K562 (cell line): ENCODE data around the gene SLC37A4. TPM values are rescaled to one million over a fixed set of nuclear protein-coding genes. Genes with fewer than 3 reads are reported as not detected.
A peak's percentile ranks its signal among the peaks of the same experiment; 100 is the strongest.

ENCODE experiments used
- ATAC-seq: fragments of 200-7000 bp; cut with Tn5 transposase; 3 replicates; pipeline ENCODE4 v1.9.1; 2020; ENCODE audit warnings: moderate library complexity
- BruUV-seq: library from RNA; stranded (reverse); fragments of 400-500 nt; replicated peaks from 2 replicates; lab custom pipeline; 2021; lab: Mats Ljungman, UMichigan
- CTCF ChIA-PET: fragments of 300-600 bp; formaldehyde crosslinking; extraction: SDS; loops from one replicate; lab custom pipeline; 2021; ENCODE audit warnings: low intra/inter-chr PET ratio; lab: Yijun Ruan, JAX
- POLR2A ChIA-PET: fragments of 300-600, 350-650 bp; sonication (Branson Sonifier 250); formaldehyde crosslinking; extraction: SDS; loops from one replicate; lab custom pipeline; 2021; ENCODE audit warnings: antibody characterized with exemption, inconsistent platforms; lab: Yijun Ruan, JAX
- DNase-seq, 4 experiments: peaks; one replicate each; pipeline versions ENCODE4 v3.0.0 to v3.0.0-alpha.2; 2011 to 2018; ENCODE audit warnings: low spot score in 3 of 4, mixed read lengths in 3 of 4; ENCODE audit errors: extremely low read depth in 1 of 4
- FAIRE-seq: peaks from 2 replicates; lab custom pipeline; 2011; peaks lifted over from hg19 to GRCh38; lab: Jason Lieb, UNC
- H2AFZ ChIP-seq: 2 replicates; pipeline ENCODE4 v1.6.0; 2011; ENCODE audit warnings: low read depth, low read length, control low read depth, inconsistent platforms
- H3K27ac ChIP-seq: fragments of 200-600 bp; 3 replicates; pipeline ENCODE4 v1.8.0; 2011; ENCODE audit warnings: low read depth, mild to moderate bottlenecking, control low read depth, inconsistent platforms, low read length, moderate library complexity, mixed read lengths; ENCODE audit errors: extremely low read depth
- H3K27me3 ChIP-seq, 2 experiments: fragments of 300-600 bp in 1 of 2; 2 replicates in 1 of 2; 3 replicates in 1 of 2; pipeline versions ENCODE4 v1.6.0 to v1.8.0; 2011; ENCODE audit warnings: inconsistent platforms in 2 of 2, low read length in 2 of 2, mild to moderate bottlenecking in 1 of 2, mixed read lengths in 1 of 2, moderate library complexity in 1 of 2; ENCODE audit not compliant: control insufficient read depth in 2 of 2, insufficient read depth in 2 of 2
- H3K36me3 ChIP-seq: fragments of 300-600 bp; 3 replicates; pipeline ENCODE4 v1.8.0; 2011; ENCODE audit warnings: mild to moderate bottlenecking, low read length, inconsistent platforms; ENCODE audit not compliant: control insufficient read depth, insufficient read depth
- H3K4me1 ChIP-seq, 2 experiments: fragments of 200-600 bp in 1 of 2; replicated peaks in 1 of 2; 2 replicates in 1 of 2; 3 replicates in 1 of 2; pipeline versions ENCODE4 v1.5.1 to v1.8.0; 2011; ENCODE audit warnings: inconsistent platforms in 2 of 2, low read length in 2 of 2, mild to moderate bottlenecking in 1 of 2, mixed read lengths in 1 of 2, moderate library complexity in 1 of 2; ENCODE audit not compliant: control insufficient read depth in 2 of 2, insufficient read depth in 2 of 2
- H3K4me2 ChIP-seq: 2 replicates; pipeline ENCODE4 v1.6.1; 2011; ENCODE audit warnings: low read length, control low read depth, inconsistent platforms, mixed read lengths; ENCODE audit not compliant: insufficient read depth
- H3K4me3 ChIP-seq: fragments of 200-600 bp; sonication (generic), shearing (Covaris generic); 2 replicates; pipeline ENCODE4 v1.5.1; 2016; ENCODE audit warnings: control low read depth, inconsistent platforms
- H3K79me2 ChIP-seq: fragments of 200-600 bp; 3 replicates; pipeline ENCODE4 v1.8.0; 2011; ENCODE audit warnings: low read length, inconsistent platforms; ENCODE audit not compliant: control insufficient read depth, insufficient read depth
- H3K9ac ChIP-seq, 2 experiments: 2 replicates each; pipeline versions ENCODE4 v1.6.0 to v1.6.1; 2011; ENCODE audit warnings: low read depth in 2 of 2, low read length in 2 of 2, control low read depth in 1 of 2, inconsistent platforms in 1 of 2, mild to moderate bottlenecking in 1 of 2, mixed read lengths in 1 of 2; ENCODE audit not compliant: insufficient read depth in 1 of 2
- H3K9me1 ChIP-seq: one replicate; pipeline ENCODE4 v1.6.0; 2011; ENCODE audit warnings: inconsistent platforms, mild to moderate bottlenecking, low read length, moderate library complexity; ENCODE audit not compliant: control insufficient read depth, insufficient read depth
- H3K9me3 ChIP-seq: replicated peaks from 2 replicates; pipeline ENCODE4 v1.5.1; 2011; ENCODE audit warnings: low read depth, low read length, inconsistent platforms; ENCODE audit not compliant: control insufficient read depth, insufficient read depth
- H4K20me1 ChIP-seq: replicated peaks from 2 replicates; pipeline ENCODE4 v1.6.1; 2011; ENCODE audit warnings: low read length, inconsistent platforms, mixed read lengths; ENCODE audit not compliant: control insufficient read depth, insufficient read depth
- POLR3G ChIP-seq: IDR thresholded peaks from 2 replicates; pipeline ENCODE4 v1.6.1; 2011; ENCODE audit not compliant: insufficient read length, insufficient replicate concordance; ENCODE audit errors: extremely low read depth
- WGBS: fragments of 100-300 bp; shearing (Covaris generic); methylation state at CpG from one replicate; pipeline ENCODE4 v1.1.6; 2016; ENCODE audit warnings: low coverage, mixed read lengths; ENCODE audit not compliant: insufficient coverage; ENCODE audit errors: missing lambda C conversion rate; 5-methylcytosine and 5-hydroxymethylcytosine counted together
- in situ Hi-C: fragments of 300-500 bp; cut with MboI; formaldehyde crosslinking; loops from 4 replicates; pipeline ENCODE4 v1.15.0; 2018; ENCODE audit warnings: inconsistent platforms, mixed read lengths
- intact Hi-C: fragments of 100-400 bp; cut with micrococcal nuclease; formaldehyde crosslinking; loops from 2 replicates; pipeline ENCODE4 v1.14.2; 2022
- polyA plus RNA-seq, 8 experiments: library from polyadenylated mRNA; depleted of rRNA in 4 of 8; stranded (reverse) in 5 of 8; unstranded in 3 of 8; fragments of >200 nt; fragmentation: Nextera tagmentation in 2 of 8; fragmentation: Illumina TruSeq in 1 of 8; extraction: Ambion mirVana in 2 of 8; extraction: Trizol in 1 of 8; gene quantifications; 2 replicates each; pipeline versions ENCODE4 v1.2.1 to v1.2.3, GENCODE V29; 2011 to 2014; ENCODE audit warnings: inconsistent platforms in 1 of 8, missing spikeins in 1 of 8
- total RNA-seq, 7 experiments: library from RNA; depleted of rRNA in 6 of 7; stranded (reverse); fragments of >200 nt in 6 of 7; fragmentation: Illumina TruSeq in 2 of 7; extraction: Trizol in 2 of 7; gene quantifications; 2 replicates each; pipeline versions ENCODE4 v1.2.1 to v1.2.3, GENCODE V29; 2011 to 2021; ENCODE audit warnings: low replicate concordance in 1 of 7
- TF ChIP-seq, protein P1 (sequence below), 2 experiments: fragments of 450-650 bp in 1 of 2; sonication (generic) in 1 of 2; formaldehyde crosslinking in 1 of 2; IDR thresholded peaks; 2 replicates each; pipeline versions ENCODE4 v1.7.1 to v1.9.0; 2016 to 2022; ENCODE audit warnings: inconsistent platforms in 1 of 2, mild to moderate bottlenecking in 1 of 2, missing genetic modification reagents in 1 of 2
- TF ChIP-seq, protein P2 (sequence below), 2 experiments: fragments of 450-650 bp; conservative IDR thresholded peaks; 2 replicates each; pipeline ENCODE4 v1.6.1; 2017; ENCODE audit warnings: mild to moderate bottlenecking in 2 of 2, moderate library complexity in 2 of 2
- TF ChIP-seq, protein P3 (sequence below), 3 experiments: fragments of 200-800 bp in 1 of 3; fragments of 250-450 bp in 1 of 3; fragments of 450-650 bp in 1 of 3; sonication (Bioruptor Pico) in 1 of 3; sonication (Bioruptor generic) in 1 of 3; formaldehyde crosslinking in 1 of 3; IDR thresholded peaks; 2 replicates each; pipeline versions ENCODE4 v1.6.1 to v1.8.0; 2016 to 2022; ENCODE audit warnings: mild to moderate bottlenecking in 2 of 3, missing genetic modification characterization in 2 of 3, missing compliant biosample characterization in 1 of 3, moderate library complexity in 1 of 3

SLC37A4 gene
- total and polyA plus RNA-seq, 9 of the 15 experiments (the other 6 are each of a cell fraction or from before 2014, with no cell fraction given) = 24.7 to 73.9 (median 40.7) TPM

DNA sequence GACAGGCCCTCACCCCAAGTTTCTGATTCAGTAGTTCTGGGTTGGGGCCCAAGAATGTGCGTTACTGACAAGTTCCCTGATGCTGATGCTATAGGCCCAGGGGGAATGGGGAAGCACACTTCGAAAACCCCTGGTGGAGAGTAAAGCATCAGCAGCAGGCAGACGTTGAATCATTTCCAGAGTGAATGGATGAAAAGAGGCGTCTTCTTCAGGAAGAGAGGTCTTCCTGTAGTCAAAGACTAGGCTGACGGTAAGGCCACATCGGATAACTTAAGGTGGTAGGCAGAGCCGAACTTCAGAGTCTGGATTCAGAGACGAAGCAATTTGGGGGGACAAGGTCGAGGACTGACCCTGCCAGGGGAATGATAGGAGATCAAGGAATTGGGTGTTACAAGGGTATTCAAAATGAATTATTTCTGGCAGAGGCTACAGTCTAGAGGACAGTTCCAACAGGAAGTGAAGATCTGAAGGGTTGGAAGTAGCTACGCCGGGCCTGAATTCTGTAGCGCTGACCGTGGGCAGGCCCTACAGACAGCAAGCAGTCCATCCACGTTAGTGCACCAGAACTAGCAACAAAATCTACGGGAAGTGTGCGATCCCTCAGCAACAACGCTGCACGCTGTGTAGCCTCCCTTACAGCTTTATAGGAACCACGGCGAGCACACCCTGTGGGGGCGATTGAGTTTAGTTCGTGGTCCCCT is 33.6 kb downstream of the SLC37A4 start:
- intact Hi-C loops = no loop called here
- Histone ChIP-seq H3K27me3 (no peaks in the 10 kb centered on the region), H3K9me3 (no peaks in the 10 kb centered on the region), H4K20me1 (no peaks in the 10 kb centered on the region), H3K9me1 (no peaks in the 10 kb centered on the region), H3K4me2 (peak overlapping the region; percentile 100), H2AFZ (peak overlapping the region; percentile 90), H3K9ac (peak overlapping the region; percentile 77 to 90), H3K4me3 (peak overlapping the region; percentile 83), H3K4me1 (peaks cover 12 to 13% of the 10 kb centered on the region in 2 experiments; a peak in 4 of 5 replicates), H3K27ac (peak overlapping the region; percentile 73), H3K79me2 (peaks cover 30% of the 10 kb centered on the region), H3K36me3 (peaks cover 22% of the 10 kb centered on the region; the same call in 2 of the 3 replicates)
- CTCF ChIA-PET = no interaction called here
- POLR2A ChIA-PET = interaction anchor here (0.7 to 2.5 kb wide), 9 partner anchors 12 to 376 kb away, joined by 3 to 22 read pairs (median 4); partner anchors contain the start of genes RPS25 and TRAPPC4
- BruUV-seq = TSS peak; percentile 83
- in situ Hi-C loops = no loop called here
- 5% methylated on average over 22 of the region's 22 CpGs for WGBS
- FAIRE-seq (peak; percentile 71), ATAC-seq (peak; percentile 52), DNase-seq (peak; percentile 55 to 60 (median 58))
- TF ChIP-seq, protein P1, sequence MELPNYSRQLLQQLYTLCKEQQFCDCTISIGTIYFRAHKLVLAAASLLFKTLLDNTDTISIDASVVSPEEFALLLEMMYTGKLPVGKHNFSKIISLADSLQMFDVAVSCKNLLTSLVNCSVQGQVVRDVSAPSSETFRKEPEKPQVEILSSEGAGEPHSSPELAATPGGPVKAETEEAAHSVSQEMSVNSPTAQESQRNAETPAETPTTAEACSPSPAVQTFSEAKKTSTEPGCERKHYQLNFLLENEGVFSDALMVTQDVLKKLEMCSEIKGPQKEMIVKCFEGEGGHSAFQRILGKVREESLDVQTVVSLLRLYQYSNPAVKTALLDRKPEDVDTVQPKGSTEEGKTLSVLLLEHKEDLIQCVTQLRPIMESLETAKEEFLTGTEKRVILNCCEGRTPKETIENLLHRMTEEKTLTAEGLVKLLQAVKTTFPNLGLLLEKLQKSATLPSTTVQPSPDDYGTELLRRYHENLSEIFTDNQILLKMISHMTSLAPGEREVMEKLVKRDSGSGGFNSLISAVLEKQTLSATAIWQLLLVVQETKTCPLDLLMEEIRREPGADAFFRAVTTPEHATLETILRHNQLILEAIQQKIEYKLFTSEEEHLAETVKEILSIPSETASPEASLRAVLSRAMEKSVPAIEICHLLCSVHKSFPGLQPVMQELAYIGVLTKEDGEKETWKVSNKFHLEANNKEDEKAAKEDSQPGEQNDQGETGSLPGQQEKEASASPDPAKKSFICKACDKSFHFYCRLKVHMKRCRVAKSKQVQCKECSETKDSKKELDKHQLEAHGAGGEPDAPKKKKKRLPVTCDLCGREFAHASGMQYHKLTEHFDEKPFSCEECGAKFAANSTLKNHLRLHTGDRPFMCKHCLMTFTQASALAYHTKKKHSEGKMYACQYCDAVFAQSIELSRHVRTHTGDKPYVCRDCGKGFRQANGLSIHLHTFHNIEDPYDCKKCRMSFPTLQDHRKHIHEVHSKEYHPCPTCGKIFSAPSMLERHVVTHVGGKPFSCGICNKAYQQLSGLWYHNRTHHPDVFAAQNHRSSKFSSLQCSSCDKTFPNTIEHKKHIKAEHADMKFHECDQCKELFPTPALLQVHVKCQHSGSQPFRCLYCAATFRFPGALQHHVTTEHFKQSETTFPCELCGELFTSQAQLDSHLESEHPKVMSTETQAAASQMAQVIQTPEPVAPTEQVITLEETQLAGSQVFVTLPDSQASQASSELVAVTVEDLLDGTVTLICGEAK (IDR thresholded peaks at IDR 0.05) = peak; percentile 51; the same call in 1 of the 2 replicates
- TF ChIP-seq, protein P1 (CRISPR knock-in tag; IDR thresholded peaks at IDR 0.05) = no peak
- TF ChIP-seq POLR3G = no peak
- TF ChIP-seq, protein P2, sequence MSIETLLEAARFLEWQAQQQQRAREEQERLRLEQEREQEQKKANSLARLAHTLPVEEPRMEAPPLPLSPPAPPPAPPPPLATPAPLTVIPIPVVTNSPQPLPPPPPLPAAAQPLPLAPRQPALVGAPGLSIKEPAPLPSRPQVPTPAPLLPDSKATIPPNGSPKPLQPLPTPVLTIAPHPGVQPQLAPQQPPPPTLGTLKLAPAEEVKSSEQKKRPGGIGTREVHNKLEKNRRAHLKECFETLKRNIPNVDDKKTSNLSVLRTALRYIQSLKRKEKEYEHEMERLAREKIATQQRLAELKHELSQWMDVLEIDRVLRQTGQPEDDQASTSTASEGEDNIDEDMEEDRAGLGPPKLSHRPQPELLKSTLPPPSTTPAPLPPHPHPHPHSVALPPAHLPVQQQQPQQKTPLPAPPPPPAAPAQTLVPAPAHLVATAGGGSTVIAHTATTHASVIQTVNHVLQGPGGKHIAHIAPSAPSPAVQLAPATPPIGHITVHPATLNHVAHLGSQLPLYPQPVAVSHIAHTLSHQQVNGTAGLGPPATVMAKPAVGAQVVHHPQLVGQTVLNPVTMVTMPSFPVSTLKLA (conservative IDR thresholded peaks at IDR 0.05) = 0 out of 4 replicates have a peak, but pooled peaks of 1 of the 2 experiments have one; percentile 8
- TF ChIP-seq, protein P3, sequence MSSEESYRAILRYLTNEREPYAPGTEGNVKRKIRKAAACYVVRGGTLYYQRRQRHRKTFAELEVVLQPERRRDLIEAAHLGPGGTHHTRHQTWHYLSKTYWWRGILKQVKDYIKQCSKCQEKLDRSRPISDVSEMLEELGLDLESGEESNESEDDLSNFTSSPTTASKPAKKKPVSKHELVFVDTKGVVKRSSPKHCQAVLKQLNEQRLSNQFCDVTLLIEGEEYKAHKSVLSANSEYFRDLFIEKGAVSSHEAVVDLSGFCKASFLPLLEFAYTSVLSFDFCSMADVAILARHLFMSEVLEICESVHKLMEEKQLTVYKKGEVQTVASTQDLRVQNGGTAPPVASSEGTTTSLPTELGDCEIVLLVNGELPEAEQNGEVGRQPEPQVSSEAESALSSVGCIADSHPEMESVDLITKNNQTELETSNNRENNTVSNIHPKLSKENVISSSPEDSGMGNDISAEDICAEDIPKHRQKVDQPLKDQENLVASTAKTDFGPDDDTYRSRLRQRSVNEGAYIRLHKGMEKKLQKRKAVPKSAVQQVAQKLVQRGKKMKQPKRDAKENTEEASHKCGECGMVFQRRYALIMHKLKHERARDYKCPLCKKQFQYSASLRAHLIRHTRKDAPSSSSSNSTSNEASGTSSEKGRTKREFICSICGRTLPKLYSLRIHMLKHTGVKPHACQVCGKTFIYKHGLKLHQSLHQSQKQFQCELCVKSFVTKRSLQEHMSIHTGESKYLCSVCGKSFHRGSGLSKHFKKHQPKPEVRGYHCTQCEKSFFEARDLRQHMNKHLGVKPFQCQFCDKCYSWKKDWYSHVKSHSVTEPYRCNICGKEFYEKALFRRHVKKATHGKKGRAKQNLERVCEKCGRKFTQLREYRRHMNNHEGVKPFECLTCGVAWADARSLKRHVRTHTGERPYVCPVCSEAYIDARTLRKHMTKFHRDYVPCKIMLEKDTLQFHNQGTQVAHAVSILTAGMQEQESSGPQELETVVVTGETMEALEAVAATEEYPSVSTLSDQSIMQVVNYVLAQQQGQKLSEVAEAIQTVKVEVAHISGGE (CRISPR knock-in tag; IDR thresholded peaks at IDR 0.05) = peak in 1 of 3 experiments; percentile 53; a peak in 1 of 6 replicates
